ENCODE measurements around the gene CDSN.

Gene CDSN

DNA sequence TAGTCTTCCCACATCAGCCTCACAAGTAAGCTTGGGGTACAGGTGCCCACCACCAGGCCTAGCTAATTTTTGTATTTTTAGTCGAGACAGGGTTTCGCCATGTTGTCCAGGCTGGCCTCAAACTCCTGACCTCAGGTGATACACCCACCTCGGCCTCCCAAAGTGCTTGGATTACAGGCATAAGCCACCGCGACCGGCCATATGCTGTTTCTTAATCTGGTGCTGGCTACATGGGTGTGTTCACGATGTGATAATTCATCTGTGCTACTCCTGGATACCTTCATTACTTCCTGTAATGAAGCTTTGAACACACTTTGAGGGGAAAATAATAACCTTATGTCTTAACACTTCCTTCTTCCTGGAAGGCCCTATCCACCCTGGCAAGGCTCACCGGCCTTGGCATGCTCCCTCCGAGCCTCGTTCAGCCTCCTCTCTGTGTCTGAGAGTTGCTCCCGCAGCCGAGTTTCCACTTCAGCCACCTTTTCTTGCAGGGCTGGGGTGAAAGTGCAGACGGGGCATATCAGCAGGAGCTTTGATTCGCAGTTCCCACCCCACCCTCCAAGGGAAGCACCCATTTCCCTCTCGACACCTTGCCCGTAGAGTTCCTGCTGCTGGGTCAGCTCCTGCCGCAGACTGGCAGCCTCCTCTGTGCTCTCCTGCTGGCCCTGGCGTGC, 24.2 kb upstream of the CDSN start:
- DNase-seq, result no peak

- DNase-seq, result no peak
Observed at GRCh38 chr6:31143148-31143547, 22.9 kb upstream of the CDSN start.

DNA sequence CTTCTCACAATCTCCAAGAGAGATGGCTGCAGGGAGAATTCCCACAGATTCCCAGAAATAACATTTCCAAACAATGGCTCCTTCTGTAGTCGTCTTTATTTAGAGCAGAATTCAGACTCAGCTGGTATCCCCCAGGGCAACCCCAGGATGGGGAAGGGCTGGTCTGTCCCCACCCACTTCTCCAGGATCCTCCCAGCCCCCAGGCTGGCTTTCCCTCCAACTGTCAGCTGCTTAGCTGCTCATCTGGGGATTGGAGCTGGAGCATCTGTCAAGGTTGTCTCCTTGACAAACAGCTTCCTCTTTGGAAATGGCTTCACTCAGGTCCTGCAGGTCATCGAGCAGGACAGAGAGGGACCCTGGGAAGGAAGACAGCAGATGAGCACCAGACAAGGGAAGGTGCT, 22.1 kb upstream of the CDSN start:
- DNase-seq, result no peak

DNA sequence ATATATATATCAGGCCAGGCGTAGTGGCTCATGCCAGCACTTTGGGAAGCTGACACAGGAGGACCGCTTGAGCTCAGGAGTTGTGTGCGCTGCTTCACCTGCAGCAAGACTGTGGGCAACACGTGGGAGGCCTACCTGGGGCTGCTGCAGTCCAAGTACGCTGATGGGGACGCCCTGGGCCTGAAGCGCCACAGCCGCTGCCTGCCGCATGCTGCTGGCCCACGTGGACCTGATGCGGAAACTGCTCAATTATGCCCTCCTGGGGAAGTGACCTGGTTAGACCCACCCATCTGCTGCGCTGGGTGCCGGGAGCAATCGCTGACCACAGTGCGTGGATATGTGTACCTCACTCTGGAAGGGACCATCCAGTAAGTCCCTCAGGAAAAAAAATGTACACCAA, 20.4 kb upstream of the CDSN start:
- no peak for DNase-seq

GRCh38 chr6:31139599-31139998, 19.4 kb upstream of the CDSN start:
- DNase-seq, result no peak

GRCh38 chr6:31138982-31139381, 18.7 kb upstream of the CDSN start, which contains the start of gene PSORS1C2:
Gene PSORS1C2, minus strand, starts transcription at chr6:31139066. Its CDS starts 40 bp downstream, at chr6:31139026.
- DNase-seq, result no peak

DNA sequence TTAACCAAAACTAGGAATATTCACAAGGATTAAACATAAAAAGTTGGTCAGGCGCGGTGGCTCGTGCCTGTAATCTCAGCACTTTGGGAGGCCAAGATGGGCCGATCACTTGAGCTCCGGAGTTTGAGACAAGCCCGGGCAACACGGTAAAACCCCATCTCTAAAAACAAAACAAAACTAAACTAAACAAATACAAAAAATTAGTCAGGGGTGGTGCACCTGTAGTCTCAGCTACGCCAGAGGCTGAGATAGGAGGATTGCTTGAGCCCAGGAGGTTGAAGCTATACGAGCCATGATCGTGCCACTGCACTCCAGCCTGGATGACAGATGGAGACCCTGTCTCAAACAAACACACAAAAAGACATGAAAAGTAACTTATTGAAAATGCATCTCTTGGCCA, 15.5 kb upstream of the CDSN start:
- no peak for DNase-seq

- no peak for DNase-seq
Observed at GRCh38 chr6:31132806-31133205, 12.6 kb upstream of the CDSN start.

- no peak for DNase-seq
Observed at GRCh38 chr6:31131595-31131994, 11.3 kb upstream of the CDSN start.

DNA sequence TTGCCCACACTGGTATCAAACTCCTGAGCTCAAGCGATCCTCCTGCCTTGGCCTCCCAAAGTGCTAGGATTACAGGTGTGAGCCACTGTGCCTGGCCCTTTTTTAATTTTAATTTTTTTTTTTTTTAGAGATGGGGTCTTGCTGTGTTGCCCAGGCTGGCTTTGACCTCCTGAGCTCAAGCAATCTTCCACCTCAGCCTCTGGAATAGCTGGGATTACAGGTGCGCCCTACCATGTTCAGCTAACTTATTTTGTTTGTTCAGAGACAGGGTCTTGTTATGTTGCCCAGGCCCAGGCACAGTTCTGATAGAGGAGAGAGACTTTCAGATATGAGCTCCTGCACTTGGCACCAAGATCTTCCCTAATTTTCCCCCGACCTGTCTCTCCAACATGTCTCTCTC, 10.5 kb upstream of the CDSN start:
- no peak for DNase-seq

- DNase-seq, result peak; percentile 53
Observed at GRCh38 chr6:31129130-31129529, 8.9 kb upstream of the CDSN start.

GRCh38 chr6:31128093-31128676, 7.9 kb upstream of the CDSN start:
- DNase-seq, result peak; percentile 50

- DNase-seq, result no peak
Observed at GRCh38 chr6:31126396-31127175, 6.3 kb upstream of the CDSN start.

- no peak for DNase-seq
Observed at GRCh38 chr6:31125586-31126363, 5.5 kb upstream of the CDSN start.

- DNase-seq, result no peak
Observed at GRCh38 chr6:31125162-31125561, 4.9 kb upstream of the CDSN start.

DNA sequence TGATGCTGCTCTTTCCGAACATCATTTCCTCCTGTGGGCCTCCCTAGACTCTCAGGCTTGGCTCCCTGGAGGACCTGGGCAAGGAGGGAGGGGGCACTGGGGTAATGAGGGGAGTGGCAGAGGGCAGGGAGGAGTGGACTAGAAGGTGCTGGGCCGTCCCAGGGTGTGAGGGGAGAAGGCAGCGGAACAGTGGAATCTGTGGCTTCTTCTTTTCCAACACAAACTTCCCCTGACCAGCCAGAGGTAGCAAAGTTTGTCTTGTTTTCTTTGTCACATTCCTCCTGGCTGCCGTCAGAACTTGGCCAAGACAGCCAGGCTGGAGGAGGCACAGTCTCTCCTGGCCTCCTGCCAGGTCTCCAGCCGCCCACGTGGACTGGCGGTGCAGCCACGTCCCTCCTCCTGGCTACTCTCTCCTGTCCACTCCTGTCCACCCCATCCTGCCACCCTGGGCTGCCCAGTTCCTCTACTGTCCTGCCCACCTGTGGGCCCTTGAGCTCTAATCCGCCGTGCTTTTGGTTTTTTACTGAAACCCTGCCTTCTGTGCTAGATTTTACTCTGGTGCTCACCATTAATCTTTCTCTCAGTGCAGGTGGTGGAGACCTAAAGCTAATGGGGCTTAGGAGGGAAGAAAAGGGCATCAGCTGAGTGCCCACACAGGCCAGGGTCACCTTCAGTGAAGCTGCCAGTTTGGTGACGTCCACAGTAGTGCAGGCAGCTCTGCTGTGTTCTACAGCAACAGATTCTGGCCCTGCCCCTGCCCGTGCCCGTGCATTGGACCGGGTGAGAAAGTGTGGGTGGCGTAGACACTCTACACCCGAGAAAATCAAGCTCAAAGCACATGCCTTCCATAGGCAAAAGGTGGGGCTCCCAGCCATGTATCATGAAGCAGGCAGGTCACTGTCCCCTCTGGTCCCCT, 2.8 kb upstream of the CDSN start:
- no peak for DNase-seq

DNA sequence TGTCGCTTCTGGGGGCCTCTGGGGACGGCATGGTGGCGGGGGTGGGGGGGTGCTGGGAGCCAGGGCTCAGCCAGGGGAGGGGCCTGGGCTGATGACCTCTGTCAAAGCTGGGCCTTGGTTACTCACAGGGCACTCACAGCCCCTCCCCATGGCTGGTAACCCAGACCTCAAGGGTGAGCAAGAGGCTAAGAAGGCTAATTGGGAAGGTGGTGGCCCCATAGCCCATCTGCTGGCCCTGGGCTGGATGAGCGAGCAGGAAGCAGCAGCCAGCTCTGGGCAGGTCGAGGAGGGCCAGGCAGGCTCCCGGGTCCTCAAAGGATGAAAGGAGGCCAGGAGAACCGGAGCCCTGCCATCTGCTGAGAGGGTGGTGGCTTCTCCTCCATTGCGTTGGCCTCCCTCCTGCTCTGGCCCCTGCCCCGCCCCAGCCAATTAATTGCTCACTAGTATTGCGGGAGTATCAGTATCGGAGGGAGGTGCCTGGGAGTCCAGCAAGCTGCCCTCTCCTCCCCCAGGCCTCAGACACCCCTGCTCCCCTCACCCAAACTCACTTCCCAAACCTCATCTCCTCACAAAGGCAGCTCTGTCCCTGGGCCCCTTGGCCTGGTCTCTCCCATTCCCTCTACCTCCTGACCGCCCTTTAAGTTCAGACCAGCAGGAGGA, 1.0 kb upstream of the CDSN start:
- DNase-seq, result no peak

DNA sequence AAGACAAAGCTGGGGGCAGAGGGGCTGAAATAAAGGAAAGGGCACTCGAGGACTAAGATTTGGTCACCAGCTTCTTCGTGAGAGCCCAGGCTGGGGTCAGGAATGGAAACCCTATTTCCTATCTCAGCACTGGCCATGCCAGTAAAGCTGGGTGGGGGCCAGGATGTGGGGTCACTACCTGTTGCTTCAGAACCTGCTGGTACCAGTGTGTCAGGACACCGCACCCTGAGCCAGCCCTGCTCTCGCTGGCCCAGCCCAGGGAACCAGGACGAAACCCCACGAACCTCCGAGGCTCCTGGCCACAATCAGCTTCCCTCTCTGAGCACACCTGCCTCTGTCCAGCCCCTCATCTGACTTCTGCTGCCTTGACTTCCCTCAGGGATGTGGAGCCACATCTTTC, 2.1 kb downstream of the CDSN start:
- no peak for DNase-seq

- no peak for DNase-seq
Observed at GRCh38 chr6:31116661-31117385, 3.4 kb downstream of the CDSN start.

DNA sequence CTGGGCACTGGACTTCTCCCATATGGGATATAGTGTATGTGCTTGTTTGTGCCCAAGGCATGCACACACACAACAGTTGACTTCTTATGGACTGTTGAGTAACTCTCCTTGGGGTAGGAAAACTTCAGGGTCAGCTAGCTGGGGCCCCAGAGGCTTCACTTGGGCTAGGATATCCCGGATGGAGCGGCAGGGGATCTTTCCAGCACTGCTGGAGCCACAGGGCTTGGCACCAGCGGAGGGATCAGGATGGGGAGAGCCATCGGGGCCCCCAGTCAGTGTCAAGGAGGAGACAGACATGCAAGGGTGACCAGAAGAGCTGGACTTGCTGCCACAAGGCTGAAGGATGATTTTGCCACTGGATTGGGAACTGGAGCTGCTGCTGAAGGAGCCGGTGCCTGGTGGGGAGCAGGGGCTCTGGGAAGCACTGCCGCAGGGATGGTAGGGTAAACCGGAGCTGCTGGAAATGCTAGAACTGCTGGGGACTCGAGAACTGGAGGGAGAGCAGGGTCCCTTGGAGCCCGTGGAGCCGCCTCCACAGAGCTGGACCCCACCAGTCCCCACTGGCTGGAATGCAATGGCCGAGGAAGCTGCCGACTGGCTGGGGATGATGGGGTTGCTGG, 4.2 kb downstream of the CDSN start:
- no peak for DNase-seq
